GM12878 (cell line): Measurements from ENCODE around the gene UTF1. TPM values are rescaled to one million over a fixed set of nuclear protein-coding genes. Genes with fewer than 3 reads are reported as not detected.

Experiments used
- ATAC-seq: fragments of 200-7000 bp; cut with Tn5 transposase; 3 replicates; pipeline ENCODE4 v1.9.1; 2020; ENCODE audit warnings: mild to moderate bottlenecking, moderate library complexity
- BruUV-seq: library from RNA; stranded (reverse); fragments of 400-500 nt; replicated peaks from 2 replicates; lab custom pipeline; 2021; lab: Mats Ljungman, UMichigan
- CTCF ChIA-PET: fragments of 300-600 bp; sonication (Branson Sonifier 250); formaldehyde crosslinking; extraction: SDS; loops from one replicate; lab custom pipeline; 2021; ENCODE audit warnings: inconsistent platforms; lab: Yijun Ruan, JAX
- POLR2A ChIA-PET: fragments of 350-600 bp; formaldehyde crosslinking; extraction: SDS; loops from one replicate; lab custom pipeline; 2021; ENCODE audit warnings: inconsistent platforms; lab: Charles Lee
- RAD21 ChIA-PET: fragments of 300-600 bp; sonication (Branson Sonifier 250); formaldehyde crosslinking; loops from one replicate; lab custom pipeline; 2023; ENCODE audit warnings: antibody characterized with exemption; ENCODE audit not compliant: unreplicated experiment; lab: Charles Lee
- SMC1A ChIA-PET: fragments of 300-600 bp; sonication (Branson Sonifier 250); formaldehyde crosslinking; loops from one replicate; lab custom pipeline; 2023; ENCODE audit not compliant: unreplicated experiment, uncharacterized antibody; lab: Charles Lee
- DNase-seq: peaks from one replicate; pipeline ENCODE4 v3.0.0-alpha.2; 2011; ENCODE audit warnings: low read depth, low spot score
- FAIRE-seq: peaks from 3 replicates; lab custom pipeline; 2011; peaks lifted over from hg19 to GRCh38; lab: Jason Lieb, UNC
- H2AFZ ChIP-seq: 2 replicates; pipeline ENCODE4 v1.6.0; 2011; ENCODE audit warnings: low read depth, low read length, control low read depth; ENCODE audit not compliant: control insufficient read depth
- H3K27ac ChIP-seq: 2 replicates; pipeline ENCODE4 v1.5.1; 2011; ENCODE audit warnings: control low read depth; ENCODE audit not compliant: control insufficient read depth, insufficient read depth
- H3K27me3 ChIP-seq, 2 experiments: replicated peaks in 1 of 2; 2 replicates each; pipeline versions ENCODE4 v1.6.0 to v1.6.1; 2011; ENCODE audit warnings: low read length in 1 of 2; ENCODE audit not compliant: control insufficient read depth in 2 of 2, insufficient read depth in 2 of 2
- H3K36me3 ChIP-seq, 2 experiments: 2 replicates each; pipeline ENCODE4 v1.5.1; 2011; ENCODE audit warnings: low read length in 1 of 2; ENCODE audit not compliant: control insufficient read depth in 2 of 2, insufficient read depth in 2 of 2
- H3K4me1 ChIP-seq: 2 replicates; pipeline ENCODE4 v1.6.1; 2011; ENCODE audit warnings: mild to moderate bottlenecking, low read length, moderate library complexity, mixed read lengths; ENCODE audit not compliant: control insufficient read depth, insufficient read depth
- H3K4me2 ChIP-seq: 2 replicates; pipeline ENCODE4 v1.6.0; 2011; ENCODE audit warnings: control low read depth; ENCODE audit not compliant: control insufficient read depth, insufficient read depth
- H3K4me3 ChIP-seq: fragments of 200-600 bp; sonication (generic); 2 replicates; pipeline ENCODE4 v1.5.1; 2016
- H3K79me2 ChIP-seq: 2 replicates; pipeline ENCODE4 v1.6.0; 2011; ENCODE audit warnings: low read length; ENCODE audit not compliant: control insufficient read depth, insufficient read depth
- H3K9ac ChIP-seq: 2 replicates; pipeline ENCODE4 v1.8.0; 2011; ENCODE audit warnings: low read length, control low read depth, mixed read lengths; ENCODE audit not compliant: control insufficient read depth, insufficient read depth
- H3K9me3 ChIP-seq: replicated peaks from 3 replicates; pipeline ENCODE4 v1.5.1; 2011; ENCODE audit warnings: mild to moderate bottlenecking, low read length; ENCODE audit not compliant: control insufficient read depth, insufficient read depth
- H4K20me1 ChIP-seq: 2 replicates; pipeline ENCODE4 v1.6.0; 2011; ENCODE audit not compliant: control insufficient read depth, insufficient read depth
- BCL11A ChIP-seq: IDR thresholded peaks from 2 replicates; pipeline ENCODE4 v1.6.1; 2011; ENCODE audit warnings: low read depth, low read length
- BMI1 ChIP-seq: fragments of 450-650 bp; IDR thresholded peaks from 2 replicates; pipeline ENCODE4 v1.6.1; 2016; ENCODE audit warnings: mild to moderate bottlenecking, moderate library complexity, borderline replicate concordance
- CBX5 ChIP-seq: sonication (generic); IDR thresholded peaks from 2 replicates; pipeline ENCODE4 v1.6.1; 2016; ENCODE audit warnings: low read depth, moderate library complexity, mild to moderate bottlenecking, inconsistent platforms
- CHD1 ChIP-seq: IDR thresholded peaks from 2 replicates; pipeline ENCODE4 v1.6.1; 2012; ENCODE audit warnings: low read depth, low read length, improper control_type of control experiment
- MYB ChIP-seq: fragments of 150-350 bp; IDR thresholded peaks from 2 replicates; pipeline ENCODE4 v1.6.1; 2014; ENCODE audit warnings: mild to moderate bottlenecking, low read depth, low read length, borderline replicate concordance
- POLR2AphosphoS5 ChIP-seq: IDR thresholded peaks from 2 replicates; pipeline ENCODE4 v1.6.1; 2011; ENCODE audit warnings: mild to moderate bottlenecking, low read length, inconsistent platforms
- RCOR1 ChIP-seq: conservative IDR thresholded peaks from 2 replicates; pipeline ENCODE4 v1.6.1; 2012; ENCODE audit warnings: low read depth, low read length, improper control_type of control experiment
- WGBS: methylation state at CpG from one replicate; pipeline ENCODE4 v1.1.6; 2016; ENCODE audit warnings: low lambda C conversion rate; ENCODE audit not compliant: insufficient replicate concordance, insufficient coverage; ENCODE audit errors: missing lambda C conversion rate; 5-methylcytosine and 5-hydroxymethylcytosine counted together
- in situ Hi-C: fragments of 300-500 bp; cut with MboI; formaldehyde crosslinking; loops from 9 replicates; pipeline ENCODE4 v1.14.3; 2018; ENCODE audit warnings: mixed read lengths
- intact Hi-C: fragments of 100-400 bp; cut with micrococcal nuclease; formaldehyde crosslinking; loops from one replicate; pipeline ENCODE4 v1.14.2; 2022; ENCODE audit not compliant: unreplicated experiment
- polyA plus RNA-seq, 11 experiments: library from polyadenylated mRNA; depleted of rRNA in 4 of 11; unstranded in 6 of 11; stranded (reverse) in 5 of 11; fragments of >200 nt; fragmentation: Nextera tagmentation in 4 of 11; fragmentation: Illumina TruSeq in 1 of 11; extraction: Ambion mirVana in 4 of 11; extraction: Trizol in 1 of 11; gene quantifications; 1 replicate in 1 of 11; 2 replicates in 10 of 11; pipeline versions ENCODE4 v1.2.1 to v1.2.3, GENCODE V29; 2011 to 2016; ENCODE audit warnings: inconsistent platforms in 2 of 11, missing spikeins in 2 of 11, low read depth in 1 of 11
- total RNA-seq, 4 experiments: library from RNA; depleted of rRNA in 3 of 4; stranded (reverse); fragments of >200 nt in 3 of 4; fragmentation: Illumina TruSeq in 1 of 4; extraction: Trizol in 1 of 4; gene quantifications; 2 replicates each; pipeline versions ENCODE4 v1.2.1 to v1.2.3, GENCODE V29; 2013 to 2021
- TF ChIP-seq, protein P1 (sequence below): fragments of 450-650 bp; IDR thresholded peaks from 2 replicates; pipeline ENCODE4 v1.6.1; 2017; ENCODE audit warnings: mild to moderate bottlenecking, moderate library complexity
- TF ChIP-seq, protein P2 (sequence below): IDR thresholded peaks from 2 replicates; pipeline ENCODE4 v1.6.1; 2011; ENCODE audit warnings: borderline replicate concordance, low read depth, mild to moderate bottlenecking, moderate library complexity, mixed read lengths, low read length; ENCODE audit not compliant: insufficient read depth; ENCODE audit errors: extremely low read length
- TF ChIP-seq, protein P3 (sequence below): IDR thresholded peaks from 2 replicates; pipeline ENCODE4 v1.6.1; 2011; ENCODE audit warnings: low read depth, low read length, improper control_type of control experiment, borderline replicate concordance

The UTF1 gene
- total and polyA plus RNA-seq, 10 of the 15 experiments (the other 5 are each of a cell fraction or from before 2014, with no cell fraction given) = not detected

DNA sequence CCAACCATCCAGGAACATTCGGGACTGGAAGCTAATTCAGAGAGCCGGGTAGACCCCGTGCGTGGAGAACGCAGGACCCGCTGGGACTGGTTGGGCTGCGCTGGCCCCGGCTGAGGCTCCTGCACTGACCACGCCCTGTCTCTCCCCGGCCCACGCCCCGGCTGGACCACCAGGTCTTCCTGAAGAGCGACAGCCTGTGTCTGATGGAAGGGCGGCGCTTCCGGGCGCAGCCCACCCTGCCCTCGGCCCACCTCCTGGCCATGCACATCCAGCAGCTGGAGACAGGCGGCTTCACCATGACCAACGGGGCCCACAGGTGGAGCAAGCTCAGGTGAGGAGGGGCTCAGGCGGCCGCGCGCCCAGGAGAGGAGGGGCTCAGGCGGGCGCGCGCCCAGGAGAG, 10.2 kb upstream of the UTF1 start:
- H3K36me3 ChIP-seq = no peaks in the 10 kb centered on the region
- H4K20me1 ChIP-seq = no peaks in the 10 kb centered on the region
- in situ Hi-C loops = no loop called here
- ChIA-PET SMC1A (no interaction called here), CTCF (no interaction called here), POLR2A (no interaction called here), RAD21 (interaction anchor here (0.5 kb wide), 1 partner anchor 42 kb away, joined by 3 read pairs; no protein-coding TSS in a partner anchor)
- 51% methylated on average over 28 of the region's 28 CpGs for WGBS
- BruUV-seq = no TSS peak
- H3K9ac ChIP-seq = no peak overlapping the region
- intact Hi-C loops = no loop called here
- no peaks in the 10 kb centered on the region for H3K4me1 ChIP-seq
- H3K27me3 ChIP-seq = no peaks in the 10 kb centered on the region
- H3K4me2 ChIP-seq = no peak overlapping the region
- TF ChIP-seq, protein P1, sequence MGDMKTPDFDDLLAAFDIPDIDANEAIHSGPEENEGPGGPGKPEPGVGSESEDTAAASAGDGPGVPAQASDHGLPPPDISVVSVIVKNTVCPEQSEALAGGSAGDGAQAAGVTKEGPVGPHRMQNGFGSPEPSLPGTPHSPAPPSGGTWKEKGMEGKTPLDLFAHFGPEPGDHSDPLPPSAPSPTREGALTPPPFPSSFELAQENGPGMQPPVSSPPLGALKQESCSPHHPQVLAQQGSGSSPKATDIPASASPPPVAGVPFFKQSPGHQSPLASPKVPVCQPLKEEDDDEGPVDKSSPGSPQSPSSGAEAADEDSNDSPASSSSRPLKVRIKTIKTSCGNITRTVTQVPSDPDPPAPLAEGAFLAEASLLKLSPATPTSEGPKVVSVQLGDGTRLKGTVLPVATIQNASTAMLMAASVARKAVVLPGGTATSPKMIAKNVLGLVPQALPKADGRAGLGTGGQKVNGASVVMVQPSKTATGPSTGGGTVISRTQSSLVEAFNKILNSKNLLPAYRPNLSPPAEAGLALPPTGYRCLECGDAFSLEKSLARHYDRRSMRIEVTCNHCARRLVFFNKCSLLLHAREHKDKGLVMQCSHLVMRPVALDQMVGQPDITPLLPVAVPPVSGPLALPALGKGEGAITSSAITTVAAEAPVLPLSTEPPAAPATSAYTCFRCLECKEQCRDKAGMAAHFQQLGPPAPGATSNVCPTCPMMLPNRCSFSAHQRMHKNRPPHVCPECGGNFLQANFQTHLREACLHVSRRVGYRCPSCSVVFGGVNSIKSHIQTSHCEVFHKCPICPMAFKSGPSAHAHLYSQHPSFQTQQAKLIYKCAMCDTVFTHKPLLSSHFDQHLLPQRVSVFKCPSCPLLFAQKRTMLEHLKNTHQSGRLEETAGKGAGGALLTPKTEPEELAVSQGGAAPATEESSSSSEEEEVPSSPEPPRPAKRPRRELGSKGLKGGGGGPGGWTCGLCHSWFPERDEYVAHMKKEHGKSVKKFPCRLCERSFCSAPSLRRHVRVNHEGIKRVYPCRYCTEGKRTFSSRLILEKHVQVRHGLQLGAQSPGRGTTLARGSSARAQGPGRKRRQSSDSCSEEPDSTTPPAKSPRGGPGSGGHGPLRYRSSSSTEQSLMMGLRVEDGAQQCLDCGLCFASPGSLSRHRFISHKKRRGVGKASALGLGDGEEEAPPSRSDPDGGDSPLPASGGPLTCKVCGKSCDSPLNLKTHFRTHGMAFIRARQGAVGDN = no peak
- TF ChIP-seq CBX5 (no peak), BMI1 (no peak), POLR2AphosphoS5 (no peak), RCOR1 (no peak), MYB (no peak), CHD1 (no peak), BCL11A (no peak)
- TF ChIP-seq, protein P2, sequence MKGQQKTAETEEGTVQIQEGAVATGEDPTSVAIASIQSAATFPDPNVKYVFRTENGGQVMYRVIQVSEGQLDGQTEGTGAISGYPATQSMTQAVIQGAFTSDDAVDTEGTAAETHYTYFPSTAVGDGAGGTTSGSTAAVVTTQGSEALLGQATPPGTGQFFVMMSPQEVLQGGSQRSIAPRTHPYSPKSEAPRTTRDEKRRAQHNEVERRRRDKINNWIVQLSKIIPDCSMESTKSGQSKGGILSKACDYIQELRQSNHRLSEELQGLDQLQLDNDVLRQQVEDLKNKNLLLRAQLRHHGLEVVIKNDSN = no peak
- TF ChIP-seq, protein P3, sequence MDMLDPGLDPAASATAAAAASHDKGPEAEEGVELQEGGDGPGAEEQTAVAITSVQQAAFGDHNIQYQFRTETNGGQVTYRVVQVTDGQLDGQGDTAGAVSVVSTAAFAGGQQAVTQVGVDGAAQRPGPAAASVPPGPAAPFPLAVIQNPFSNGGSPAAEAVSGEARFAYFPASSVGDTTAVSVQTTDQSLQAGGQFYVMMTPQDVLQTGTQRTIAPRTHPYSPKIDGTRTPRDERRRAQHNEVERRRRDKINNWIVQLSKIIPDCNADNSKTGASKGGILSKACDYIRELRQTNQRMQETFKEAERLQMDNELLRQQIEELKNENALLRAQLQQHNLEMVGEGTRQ = no peak
- ATAC-seq (no peak), FAIRE-seq (no peak), DNase-seq (no peak)
- no peaks in the 10 kb centered on the region for H3K9me3 ChIP-seq
- H3K79me2 ChIP-seq = no peaks in the 10 kb centered on the region
- H2AFZ ChIP-seq = no peak overlapping the region
- H3K4me3 ChIP-seq = no peak overlapping the region
- H3K27ac ChIP-seq = no peak overlapping the region
